Suprapubic skin (tissue), 3 donors: ENCODE data around the gene IFNA1.

Experiments used
- POLR2AphosphoS5 ChIP-seq, 3 donors: sonication (generic); formaldehyde crosslinking; IDR thresholded peaks; one replicate each; pipeline ENCODE4 v1.6.1; 2017; ENCODE audit warnings: antibody characterized with exemption in 3 of 3
- TF ChIP-seq, protein P1 (sequence below), 2 donors: fragments of 200-600 bp in 1 of 2; fragments of 450-650 bp in 1 of 2; sonication (generic) in 1 of 2; IDR thresholded peaks; one replicate each; pipeline ENCODE4 v1.5.1; 2016 to 2019; ENCODE audit warnings: antibody characterized with exemption in 2 of 2, mild to moderate bottlenecking in 1 of 2, moderate library complexity in 1 of 2

DNA sequence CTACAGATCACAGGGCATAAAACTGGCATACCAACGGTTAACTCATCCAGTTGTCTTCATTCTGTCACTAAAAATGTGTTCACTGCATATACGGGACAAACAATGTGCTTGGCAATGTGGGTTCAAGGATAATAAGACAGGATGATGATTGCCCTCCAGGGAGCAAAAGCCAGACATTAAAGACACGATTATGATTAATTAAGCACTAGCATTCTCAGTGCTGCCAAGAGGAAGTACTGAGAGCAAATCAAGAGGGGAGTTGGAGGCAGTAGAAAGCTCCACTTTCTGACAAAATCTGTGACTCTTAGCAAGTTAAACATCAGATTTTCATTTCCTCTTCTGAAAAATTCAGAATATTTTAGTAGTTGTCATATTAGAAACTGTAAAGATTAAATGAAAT is 40.3 kb upstream of the IFNA1 start:
- TF ChIP-seq, protein P1, sequence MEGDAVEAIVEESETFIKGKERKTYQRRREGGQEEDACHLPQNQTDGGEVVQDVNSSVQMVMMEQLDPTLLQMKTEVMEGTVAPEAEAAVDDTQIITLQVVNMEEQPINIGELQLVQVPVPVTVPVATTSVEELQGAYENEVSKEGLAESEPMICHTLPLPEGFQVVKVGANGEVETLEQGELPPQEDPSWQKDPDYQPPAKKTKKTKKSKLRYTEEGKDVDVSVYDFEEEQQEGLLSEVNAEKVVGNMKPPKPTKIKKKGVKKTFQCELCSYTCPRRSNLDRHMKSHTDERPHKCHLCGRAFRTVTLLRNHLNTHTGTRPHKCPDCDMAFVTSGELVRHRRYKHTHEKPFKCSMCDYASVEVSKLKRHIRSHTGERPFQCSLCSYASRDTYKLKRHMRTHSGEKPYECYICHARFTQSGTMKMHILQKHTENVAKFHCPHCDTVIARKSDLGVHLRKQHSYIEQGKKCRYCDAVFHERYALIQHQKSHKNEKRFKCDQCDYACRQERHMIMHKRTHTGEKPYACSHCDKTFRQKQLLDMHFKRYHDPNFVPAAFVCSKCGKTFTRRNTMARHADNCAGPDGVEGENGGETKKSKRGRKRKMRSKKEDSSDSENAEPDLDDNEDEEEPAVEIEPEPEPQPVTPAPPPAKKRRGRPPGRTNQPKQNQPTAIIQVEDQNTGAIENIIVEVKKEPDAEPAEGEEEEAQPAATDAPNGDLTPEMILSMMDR (IDR thresholded peaks at IDR 0.05), result no peak
- no peak for TF ChIP-seq POLR2AphosphoS5 (IDR thresholded peaks at IDR 0.05)
